ENCODE results near the gene ODF2.
"Not testable (repeated sequence)": the region's sequence is repeated elsewhere in the genome, so short reads cannot be mapped to it uniquely, and the experiment has no call there.

Gene ODF2

DNA sequence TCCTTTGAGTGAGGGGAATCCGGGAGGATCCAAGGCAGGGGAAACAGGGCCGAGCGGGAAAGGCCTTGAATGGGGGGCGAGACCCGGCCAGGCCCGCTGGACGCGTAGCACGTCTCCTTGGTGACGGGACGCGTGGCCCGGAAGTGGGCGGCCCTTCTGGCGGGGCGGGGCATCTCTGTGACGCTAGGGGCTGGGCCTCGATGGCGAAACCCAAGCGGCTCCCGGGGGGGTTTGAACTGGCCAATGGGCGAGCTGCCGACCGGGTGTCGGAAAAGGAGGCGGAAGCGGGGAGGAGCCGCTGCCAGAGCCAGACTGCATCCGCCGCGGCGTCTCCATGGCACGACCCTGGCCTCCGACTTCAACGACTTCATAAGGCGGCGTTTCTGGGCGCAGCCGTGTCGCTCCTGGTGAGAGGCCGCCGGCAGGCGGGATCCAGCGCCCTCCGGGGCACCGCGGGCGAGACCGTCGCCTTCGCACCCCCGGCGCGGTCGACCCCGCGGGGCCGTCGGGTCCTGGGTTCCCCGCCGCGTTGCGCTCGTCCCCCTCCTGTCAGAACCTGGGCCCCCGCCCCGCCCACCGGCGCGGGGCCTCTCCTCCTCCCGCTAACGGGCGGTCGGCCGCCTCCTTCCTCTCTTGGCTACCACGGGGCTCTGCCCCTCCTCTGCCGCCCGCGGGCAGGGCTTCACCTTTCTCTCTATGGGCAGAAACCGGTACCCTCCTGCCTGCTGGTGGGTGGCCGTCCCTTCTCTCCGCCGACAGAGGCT, at the start of gene ODF2:
Gene ODF2 (plus strand): TSS at position 158 of the 764 bp plus-strand sequence. CDS start 86 bp downstream, at position 244.
- DNase-seq, result peak; percentile 99

- DNase-seq, result peak; percentile 44
Measured at GRCh38 chr9:128406848-128407391, 48.9 kb upstream of the ODF2 start.

GRCh38 chr9:128408963-128409431, 46.8 kb upstream of the ODF2 start:
- no peak for DNase-seq

GRCh38 chr9:128409450-128409849, 46.4 kb upstream of the ODF2 start:
- DNase-seq, result no peak

DNA sequence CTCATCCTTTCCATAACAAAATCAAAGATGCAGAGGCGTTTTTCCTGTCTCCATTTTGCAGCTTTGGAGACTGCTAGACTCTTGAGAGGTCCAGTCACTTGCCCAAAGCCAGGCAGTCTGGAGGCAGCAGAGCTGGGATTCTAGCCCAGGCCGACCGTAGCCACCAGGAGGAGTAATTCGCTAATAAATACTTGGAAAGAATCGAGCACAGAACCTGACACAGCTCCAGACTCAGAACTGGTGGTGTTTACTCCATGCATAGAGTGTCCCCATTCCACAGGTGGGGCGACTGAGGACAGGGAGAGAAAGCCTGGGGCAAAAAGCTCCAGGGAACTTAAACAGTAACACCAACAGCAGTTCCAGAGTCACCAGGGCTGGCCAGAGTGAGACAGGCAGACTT, 45.8 kb upstream of the ODF2 start:
- no peak for DNase-seq

GRCh38 chr9:128411364-128412119, 44.3 kb upstream of the ODF2 start:
- peak; percentile 76 for DNase-seq

DNA sequence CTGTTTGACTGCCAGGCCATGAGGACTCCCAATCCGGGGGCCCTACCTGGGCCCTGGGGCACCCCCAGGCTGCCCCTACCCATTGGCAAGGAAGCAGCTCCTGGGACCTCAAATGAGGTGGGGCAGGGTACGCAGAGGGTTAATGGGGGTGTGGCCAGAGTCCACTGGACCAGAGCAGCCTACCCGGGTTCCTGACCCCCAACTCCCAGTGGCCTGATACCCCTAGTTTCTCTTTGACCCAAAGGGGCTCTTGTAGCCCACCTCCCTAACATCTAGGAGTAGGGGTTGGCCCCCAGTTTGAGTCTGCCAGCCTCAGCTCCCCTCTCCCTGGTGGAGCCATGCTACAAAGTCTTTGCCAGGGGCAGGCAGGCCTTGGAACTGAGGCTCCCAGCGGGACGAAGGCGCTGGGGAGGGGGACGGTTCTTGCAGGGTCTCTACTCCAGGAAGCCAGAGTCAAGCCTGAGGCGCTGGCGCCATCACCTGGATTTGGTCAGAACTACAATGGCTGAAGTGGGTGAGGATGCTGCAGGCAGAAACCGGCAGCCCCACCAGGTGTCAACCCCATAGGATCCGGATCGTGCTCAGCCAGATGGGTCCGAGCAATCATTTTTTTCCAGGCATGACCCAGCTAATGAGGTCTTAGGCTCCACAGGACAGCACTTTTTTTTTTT, 43.6 kb upstream of the ODF2 start:
- peak; percentile 78 for DNase-seq

- not testable (repeated sequence) for DNase-seq
Measured at GRCh38 chr9:128413728-128414127, 42.1 kb upstream of the ODF2 start.

DNA sequence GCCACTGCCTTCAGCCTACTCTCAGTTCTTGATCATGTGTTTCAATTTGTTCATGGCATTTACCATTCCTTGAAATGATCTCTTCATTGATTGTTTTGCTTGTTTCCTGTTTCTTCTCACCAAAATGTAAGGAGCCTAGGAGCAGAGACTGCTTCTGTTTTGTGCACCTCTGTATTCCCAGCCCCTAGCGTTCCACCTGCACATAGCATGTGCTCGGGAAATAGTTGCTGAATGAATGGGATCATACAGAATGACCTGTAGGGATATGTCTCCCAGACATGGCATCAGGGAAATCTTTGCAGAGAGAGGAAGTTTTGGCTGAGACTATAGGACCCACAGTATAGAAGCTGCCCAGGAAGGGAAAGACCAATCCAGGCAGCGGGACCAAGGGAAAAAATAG, 41.3 kb upstream of the ODF2 start:
- DNase-seq, result no peak

DNA sequence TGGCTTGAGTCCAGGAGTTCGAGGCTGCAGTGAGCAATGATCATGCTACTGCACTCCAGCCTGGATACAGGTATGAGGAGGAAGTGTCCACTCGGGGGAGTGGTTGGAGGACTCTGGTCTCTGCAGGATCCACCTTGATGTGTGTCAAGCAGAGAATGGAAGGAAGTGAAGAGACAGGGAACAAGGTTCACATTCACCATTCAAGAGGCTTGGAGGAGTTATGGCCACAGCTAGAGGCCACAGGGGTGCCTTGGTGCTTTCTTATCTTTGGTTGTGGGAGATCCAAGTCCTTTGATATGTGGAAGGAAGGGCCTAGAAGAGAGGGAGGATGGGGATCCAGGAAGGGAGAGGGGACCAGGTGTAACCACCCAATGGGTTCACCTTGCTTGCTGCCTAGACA, 40.5 kb upstream of the ODF2 start:
- DNase-seq, result no peak

GRCh38 chr9:128416014-128416413, 39.8 kb upstream of the ODF2 start:
- DNase-seq, result no peak

- no peak for DNase-seq
Measured at GRCh38 chr9:128416432-128417019, 39.3 kb upstream of the ODF2 start.

DNA sequence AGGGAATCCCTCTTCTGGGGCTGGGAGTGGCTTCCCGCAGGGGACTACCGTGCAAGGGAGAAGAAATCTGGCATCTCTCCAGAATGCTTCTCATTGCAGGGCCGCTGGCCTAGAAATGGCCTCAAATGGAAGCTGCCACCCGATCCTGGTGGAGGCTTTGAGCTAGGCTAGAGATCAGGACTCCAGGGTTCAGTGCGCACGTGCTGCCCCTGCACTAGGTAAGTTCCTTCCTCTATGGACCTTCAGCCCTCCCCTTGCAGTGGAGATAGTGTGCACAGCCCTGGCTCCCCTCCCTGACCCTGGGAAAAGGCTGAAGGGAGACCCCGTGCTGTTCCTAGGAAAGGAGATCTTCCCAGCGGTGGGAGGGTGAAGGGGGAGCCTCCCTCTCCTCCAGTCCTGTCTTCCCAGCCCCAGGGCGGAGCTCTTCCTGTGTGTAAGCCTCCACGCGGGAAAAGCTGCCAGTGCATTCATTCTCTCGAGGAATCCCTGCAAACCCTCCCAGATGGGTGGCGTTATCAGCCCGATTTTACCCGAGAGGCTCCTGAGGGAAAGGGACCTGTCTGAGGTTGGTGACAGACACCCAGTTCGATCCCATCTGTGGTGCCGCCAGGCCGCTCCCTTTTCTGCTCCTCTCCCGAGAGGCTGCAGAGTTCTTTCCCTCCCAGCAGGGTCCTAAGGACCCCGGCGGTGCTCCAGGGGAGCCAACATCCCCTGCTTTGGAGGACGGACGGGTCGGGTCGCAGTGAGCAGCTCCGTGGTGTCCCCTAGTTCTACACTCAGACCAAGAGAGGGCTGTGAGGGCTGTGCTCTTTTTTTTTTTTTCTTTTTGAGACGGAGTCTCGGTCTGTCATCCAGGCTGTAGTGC, 36.5 kb upstream of the ODF2 start:
- no peak for DNase-seq

GRCh38 chr9:128420060-128420650, 35.7 kb upstream of the ODF2 start:
- peak; percentile 85 for DNase-seq

DNA sequence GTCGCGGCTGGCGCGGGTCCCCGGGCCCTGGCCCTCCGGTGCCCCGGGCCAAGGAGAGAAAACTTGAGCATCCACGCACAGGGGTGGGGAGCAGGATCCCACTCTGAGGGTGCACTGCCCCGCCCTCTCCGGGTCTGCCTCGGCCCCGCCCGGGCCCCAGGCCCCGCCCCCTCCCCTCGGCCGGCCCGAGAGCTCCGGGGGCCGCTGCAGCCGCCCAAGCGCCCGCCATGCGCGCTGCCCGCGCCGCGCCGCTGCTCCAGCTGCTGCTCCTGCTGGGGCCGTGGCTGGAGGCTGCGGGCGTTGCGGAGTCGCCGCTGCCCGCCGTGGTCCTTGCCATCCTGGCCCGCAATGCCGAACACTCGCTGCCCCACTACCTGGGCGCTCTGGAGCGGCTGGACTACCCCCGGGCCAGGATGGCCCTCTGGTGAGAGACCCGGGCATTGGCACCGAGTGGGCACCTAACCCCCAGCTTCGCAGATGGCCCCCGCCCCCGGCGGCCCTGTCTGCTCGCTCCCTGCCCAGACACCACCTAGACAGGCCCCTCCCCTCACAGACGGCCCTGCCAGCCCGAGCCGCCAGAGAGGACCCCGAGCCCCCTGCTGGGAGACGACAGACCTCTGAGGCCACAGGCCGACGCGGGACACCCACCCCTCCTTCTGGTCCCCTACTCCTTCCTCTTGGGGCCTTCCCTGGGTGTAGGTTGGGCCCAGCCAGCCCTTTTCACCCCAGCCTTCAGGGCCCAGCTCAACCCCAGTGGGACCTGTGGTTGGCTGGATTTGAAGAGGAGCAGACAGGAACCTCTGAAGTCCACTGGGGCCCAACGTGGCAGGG, 34.9 kb upstream of the ODF2 start, which contains the start of gene CERCAM:
Gene CERCAM (plus strand): TSS at position 207 of the 831 bp plus-strand sequence. CDS start 21 bp downstream, at position 228.
- peak; percentile 82 for DNase-seq

GRCh38 chr9:128421482-128421996, 34.3 kb upstream of the ODF2 start:
- peak; percentile 72 for DNase-seq

GRCh38 chr9:128422022-128422782, 33.6 kb upstream of the ODF2 start:
- not testable (repeated sequence) for DNase-seq

DNA sequence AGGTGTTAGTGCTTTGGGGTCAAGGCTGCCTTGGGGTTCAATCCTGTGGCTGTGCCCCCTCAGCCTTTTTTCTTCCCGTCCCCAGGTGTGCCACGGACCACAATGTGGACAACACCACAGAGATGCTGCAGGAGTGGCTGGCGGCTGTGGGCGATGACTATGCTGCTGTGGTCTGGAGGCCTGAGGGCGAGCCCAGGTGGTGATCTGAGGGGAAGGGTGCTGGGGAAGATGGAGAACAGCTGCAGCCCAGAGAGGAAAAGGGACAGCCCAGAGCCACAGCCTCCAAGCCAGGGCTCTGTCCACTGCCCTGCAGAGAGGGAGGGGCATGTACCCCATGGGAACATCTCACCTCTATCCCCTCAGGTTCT, 33.0 kb upstream of the ODF2 start:
- no peak for DNase-seq

- DNase-seq, result not testable (repeated sequence)
Measured at GRCh38 chr9:128423356-128423755, 32.5 kb upstream of the ODF2 start.
